GM23248 (cell line): ENCODE data around the gene DIO3.

ENCODE experiments used
- EZH2 ChIP-seq: fragments of 200-600 bp; sonication (generic); IDR thresholded peaks from 2 replicates; pipeline ENCODE4 v1.6.1; 2018; ENCODE audit warnings: antibody characterized with exemption, mild to moderate bottlenecking; ENCODE audit not compliant: insufficient read depth, poor library complexity, severe bottlenecking
- EZH2phosphoT487 ChIP-seq: fragments of 200-600 bp; sonication (generic); IDR thresholded peaks from 2 replicates; pipeline ENCODE4 v1.6.1; 2018; ENCODE audit warnings: antibody characterized with exemption, moderate library complexity, mild to moderate bottlenecking, low read depth; ENCODE audit not compliant: insufficient read depth

DNA sequence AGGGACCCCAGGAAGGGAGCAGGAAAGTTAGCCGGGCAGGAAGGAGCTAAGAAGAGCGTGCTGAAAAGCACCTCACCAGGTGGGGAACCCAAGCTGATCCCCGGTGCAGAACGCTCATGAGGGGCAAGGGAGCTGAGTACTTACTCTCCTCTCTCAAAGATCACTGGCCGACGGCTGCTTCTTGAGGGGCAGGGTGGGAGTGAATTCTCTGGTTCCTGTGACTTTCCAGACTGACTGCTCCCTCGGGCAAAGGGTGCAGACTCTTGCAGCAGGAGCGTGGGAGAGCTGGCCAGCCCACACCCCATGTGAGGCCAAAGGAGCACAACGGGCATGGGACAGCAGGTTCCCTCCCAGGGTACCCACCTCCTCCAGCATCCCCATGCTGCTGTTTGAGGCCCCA, 44.9 kb upstream of the DIO3 start:
- TF ChIP-seq EZH2phosphoT487 (no peak), EZH2 (no peak)
